Measurements from ENCODE around the gene CCDC154.
"Not testable (repeated sequence)": the region's sequence is repeated elsewhere in the genome, so short reads cannot be mapped to it uniquely, and the experiment has no call there.

Gene CCDC154

DNA sequence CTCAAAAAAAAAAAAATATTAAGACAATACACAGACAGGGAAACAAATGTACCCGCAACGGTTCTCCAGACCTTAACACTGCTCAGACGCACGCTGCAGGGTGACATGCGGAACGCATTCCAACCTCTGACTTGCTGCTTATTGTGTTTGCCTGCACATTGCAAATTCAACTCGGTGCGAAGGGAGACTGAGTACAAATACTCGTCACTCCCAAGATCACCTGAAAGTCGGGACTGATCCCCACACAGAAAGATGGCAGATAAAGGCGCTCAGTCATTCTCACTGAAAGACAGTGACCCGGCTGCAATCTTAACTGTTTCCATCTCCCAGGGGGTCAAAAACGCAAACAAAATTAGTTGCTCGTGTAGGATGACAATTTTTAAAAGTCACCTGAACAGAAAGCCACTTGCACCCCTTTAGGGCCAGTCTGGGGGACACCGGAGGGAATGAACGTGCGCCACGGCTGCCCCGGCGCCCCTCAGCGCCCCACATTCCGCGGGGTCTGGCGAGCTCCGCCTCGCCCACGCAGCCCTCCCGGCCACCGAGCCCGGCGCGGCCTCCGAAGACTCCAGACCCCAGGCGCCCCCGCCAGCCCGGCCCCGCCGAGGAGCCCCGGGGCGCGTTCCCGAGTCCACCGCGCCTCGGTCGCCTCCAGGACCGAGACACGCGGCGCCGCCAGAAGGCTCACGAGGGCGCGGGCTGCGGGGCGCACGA, 29.9 kb upstream of the CCDC154 start:
- no peak for DNase-seq

GRCh38 chr16:1472974-1473373, 28.6 kb upstream of the CCDC154 start:
- DNase-seq: no peak

DNA sequence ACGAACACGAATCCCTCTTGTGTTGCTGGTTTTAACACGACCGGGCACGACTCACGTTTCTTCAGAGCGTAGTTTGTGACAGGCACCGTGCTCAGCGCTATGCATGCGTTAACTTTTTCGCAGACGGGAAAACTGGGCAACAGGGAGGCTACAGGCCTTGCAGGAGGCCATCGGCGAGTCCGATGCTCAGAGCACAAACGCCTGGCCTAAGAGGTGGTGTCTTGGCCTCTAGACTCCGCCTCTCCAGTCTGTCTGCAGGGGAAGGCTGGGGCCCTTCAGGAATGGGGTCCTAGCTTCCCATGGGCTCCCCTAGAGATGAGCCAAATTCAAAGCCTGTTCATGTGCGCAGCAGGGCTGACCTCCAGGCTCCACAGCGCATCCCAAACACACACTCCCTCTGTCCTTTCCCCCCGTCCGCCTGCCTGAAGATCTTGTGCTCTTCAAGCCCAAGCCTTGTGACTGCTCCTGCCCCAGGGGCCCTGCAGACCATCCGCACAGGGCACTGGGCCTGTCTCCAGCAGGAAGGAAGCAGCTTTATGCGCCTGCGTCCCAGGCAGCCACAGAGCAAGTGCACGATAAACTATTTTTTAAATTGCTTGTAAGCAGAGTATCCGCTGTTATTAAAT, 27.3 kb upstream of the CCDC154 start:
- no peak for DNase-seq

GRCh38 chr16:1470481-1471251, 26.3 kb upstream of the CCDC154 start:
- no peak for DNase-seq

DNA sequence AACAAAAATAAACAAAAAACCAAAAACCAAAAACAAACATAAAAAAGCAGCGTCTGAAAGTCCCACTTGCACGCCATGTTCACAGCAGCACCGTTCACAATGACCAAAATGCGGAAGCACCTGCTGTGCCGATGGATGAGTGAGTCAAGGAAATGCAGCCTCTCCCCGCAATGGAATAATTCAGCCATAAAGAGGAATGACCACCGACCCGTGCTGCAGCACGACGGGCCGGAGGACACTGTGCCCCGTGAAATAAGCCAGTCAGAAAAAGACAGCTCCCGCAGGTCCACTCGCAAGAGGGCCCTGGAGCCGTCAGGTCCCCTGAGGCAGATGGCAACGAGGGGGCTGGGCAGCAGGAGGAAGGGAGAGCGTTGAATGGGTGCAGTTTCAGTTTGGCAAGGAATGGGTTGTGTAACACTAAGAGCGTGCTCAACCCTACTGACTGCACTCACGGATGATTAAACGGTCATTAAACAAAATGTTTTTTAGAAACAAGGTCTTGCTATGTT, 25.4 kb upstream of the CCDC154 start:
- DNase-seq: no peak

DNA sequence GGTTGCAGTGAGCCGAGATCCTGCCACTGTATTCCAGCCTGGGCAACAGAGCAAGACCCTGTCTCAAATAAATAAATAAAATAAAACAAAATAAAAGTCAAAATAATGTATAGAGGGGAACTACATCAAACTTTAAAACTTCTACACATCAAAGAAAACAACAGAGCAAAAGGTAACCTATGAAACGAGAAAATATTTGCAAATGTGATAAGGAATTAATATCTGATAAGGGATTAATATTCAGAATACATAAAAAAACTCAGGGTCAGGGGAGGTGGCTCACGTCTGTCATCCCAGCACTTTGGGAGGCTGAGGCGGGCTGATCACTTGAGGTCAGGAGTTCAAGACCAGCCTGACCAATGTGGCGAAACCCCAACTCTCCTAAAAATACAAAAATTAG, 24.8 kb upstream of the CCDC154 start:
- not testable (repeated sequence) for DNase-seq

DNA sequence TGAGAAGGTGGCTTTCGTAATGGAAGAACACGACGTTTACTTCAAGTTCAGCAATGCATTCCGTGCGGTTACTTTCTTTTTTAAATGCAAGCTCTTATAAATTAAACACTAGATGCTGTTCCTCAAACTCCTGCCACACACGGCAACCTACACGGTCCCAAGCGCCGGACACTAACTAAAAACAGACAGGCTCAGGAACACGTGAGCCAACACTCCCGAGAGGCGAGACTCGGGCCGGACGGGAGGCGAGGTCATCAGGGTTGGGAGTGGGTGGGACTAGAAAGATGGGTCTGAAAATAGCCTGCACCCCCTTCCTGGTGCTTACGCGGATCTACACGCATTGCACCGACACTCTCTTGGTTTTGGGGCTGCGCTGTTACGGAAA, 24.1 kb upstream of the CCDC154 start:
- no peak for DNase-seq

GRCh38 chr16:1466968-1467521, 22.7 kb upstream of the CCDC154 start:
- no peak for DNase-seq

GRCh38 chr16:1466054-1466453, 21.7 kb upstream of the CCDC154 start:
- DNase-seq: no peak

DNA sequence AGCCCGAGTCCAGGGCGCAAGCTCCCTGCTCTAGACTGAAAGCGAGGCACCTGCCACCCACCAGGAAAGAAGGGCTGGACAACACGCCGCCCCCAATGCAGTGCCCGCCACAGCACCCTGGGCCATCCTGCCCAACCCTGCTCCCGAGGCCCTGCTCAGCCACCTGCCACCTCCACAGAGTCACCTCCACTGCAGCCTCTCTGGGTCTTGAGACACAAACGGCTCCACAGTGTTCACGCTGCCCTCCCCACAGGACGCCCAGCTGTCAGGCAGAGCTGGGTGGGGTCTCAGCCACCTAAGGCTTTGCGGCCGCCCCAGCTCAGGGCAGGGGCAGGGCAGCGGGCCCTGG, 21.2 kb upstream of the CCDC154 start:
- DNase-seq: no peak

DNA sequence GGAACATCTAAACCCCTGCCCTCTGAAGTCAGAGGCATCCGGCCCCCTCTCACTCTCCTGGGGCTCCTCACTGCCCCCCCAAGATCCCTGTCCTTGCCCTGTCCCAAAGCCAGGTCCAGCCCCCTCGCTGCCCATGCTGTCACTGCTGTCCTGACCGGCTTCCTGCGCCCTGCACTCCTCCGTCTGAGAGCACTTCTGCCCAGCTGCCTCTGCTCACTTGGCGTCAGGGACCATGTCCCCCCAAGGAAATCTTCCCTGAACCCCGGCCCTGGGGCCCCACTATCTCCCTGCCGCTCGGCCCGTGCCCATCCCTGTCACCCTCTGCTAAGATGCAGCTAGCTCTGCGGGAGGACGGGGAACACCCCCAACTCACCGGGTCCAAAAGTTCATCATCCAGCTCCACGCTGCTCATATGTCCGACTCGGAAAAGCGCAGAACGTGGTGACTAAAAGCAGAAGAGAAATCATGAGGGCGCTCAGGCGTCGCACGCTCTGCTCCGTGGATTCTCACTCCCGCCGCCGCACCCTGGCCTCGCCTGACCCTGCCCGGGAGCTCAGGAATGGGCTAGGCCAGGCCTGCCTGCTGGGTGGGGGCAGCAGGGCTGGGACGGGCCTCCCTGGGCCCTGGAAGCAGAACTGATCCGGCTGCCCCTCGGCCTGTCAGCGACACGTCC, 20.7 kb upstream of the CCDC154 start:
- no peak for DNase-seq

DNA sequence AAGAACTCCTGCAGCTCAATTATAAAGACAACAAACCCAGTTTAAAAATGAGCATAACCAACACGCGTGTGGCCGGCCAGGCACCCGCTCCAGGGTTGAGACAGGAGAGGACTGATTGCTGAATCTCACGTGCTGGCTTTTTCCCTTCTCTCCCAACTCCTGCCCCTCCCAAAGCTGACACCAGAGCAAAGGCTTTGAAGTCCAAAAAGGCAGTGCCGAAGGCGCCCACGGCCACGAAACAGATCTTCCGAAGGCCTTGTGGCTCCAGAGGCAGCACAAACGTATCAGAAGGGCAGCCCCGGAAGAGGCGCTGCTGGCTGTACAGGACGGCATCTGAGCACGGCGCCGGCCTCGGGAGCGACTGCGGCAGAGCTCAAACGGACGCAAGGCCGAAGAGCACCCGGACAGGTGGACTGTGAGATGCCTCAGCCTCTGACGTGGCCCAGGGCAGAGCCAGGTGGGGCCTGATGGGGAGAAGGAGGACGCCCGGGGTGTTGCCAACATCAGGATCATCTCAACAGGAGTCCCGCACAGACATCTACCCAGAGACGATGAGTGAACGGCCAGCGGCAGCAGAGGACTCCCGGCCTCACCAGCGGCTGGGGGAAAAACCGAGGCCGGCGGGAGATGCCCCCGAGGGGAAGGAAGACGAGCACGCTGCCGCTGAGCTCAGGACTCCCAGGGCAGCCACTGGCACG, 20.0 kb upstream of the CCDC154 start:
- no peak for DNase-seq

DNA sequence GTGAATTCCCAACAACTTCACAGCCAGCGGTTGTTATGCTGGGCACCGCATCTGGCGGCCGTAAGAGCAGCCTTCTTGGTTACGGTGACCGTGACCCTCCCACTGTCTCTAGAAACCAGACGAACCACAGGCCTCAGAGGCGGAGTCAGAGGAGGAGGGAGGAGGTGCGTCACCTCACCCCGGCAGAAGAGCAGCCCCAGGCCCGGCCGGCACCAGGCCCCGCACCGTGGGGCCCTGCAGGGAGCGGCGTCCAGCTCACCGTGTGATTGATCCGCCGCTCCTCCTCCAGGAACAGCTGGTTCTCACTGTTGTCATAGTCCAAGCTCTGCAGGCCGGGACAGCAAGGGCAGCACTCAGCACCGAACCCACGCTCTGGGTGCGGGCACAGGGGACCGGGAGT, 16.8 kb upstream of the CCDC154 start:
- DNase-seq: no peak

GRCh38 chr16:1460602-1461138, 16.3 kb upstream of the CCDC154 start:
- no peak for DNase-seq

GRCh38 chr16:1459967-1460366, 15.6 kb upstream of the CCDC154 start:
- DNase-seq: no peak

GRCh38 chr16:1458977-1459341, 14.6 kb upstream of the CCDC154 start:
- DNase-seq: no peak

GRCh38 chr16:1458336-1458976, 14.1 kb upstream of the CCDC154 start:
- no peak for DNase-seq

DNA sequence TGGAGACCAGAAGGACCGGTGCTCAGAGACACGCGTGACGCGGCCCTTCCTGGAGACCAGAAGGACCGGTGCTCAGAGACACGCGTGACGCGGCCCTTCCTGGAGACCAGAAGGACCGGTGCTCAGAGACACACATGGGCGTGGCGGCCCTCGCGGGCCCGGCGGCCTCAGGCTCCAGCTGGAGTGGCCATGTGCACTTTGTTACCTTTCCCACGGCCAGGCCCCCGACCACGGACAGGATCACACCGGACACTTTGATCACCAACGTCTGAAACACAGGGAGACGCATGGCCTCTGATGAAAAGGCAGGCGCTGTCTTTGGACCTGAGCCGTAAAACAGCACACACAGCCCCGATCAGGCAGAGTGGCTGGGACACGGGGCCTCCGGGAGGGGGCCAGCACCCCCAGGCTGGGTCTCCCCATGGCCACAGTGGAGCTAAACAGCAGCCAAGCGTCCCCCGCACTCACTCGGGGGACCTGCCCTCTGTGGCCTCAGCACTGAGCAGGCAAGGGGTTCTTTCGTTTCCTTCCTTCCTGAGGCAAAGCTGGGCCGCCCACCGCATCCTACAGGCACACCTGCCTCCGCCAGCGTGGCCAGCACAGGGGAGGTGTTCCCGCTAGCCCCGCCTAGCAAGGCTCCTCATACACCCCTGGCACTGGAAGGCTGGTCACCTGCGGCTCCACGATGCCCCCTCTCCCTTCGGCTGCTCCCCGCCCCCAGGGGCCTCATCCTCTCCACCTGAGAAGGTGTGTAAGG, 13.3 kb upstream of the CCDC154 start:
- DNase-seq: no peak

DNA sequence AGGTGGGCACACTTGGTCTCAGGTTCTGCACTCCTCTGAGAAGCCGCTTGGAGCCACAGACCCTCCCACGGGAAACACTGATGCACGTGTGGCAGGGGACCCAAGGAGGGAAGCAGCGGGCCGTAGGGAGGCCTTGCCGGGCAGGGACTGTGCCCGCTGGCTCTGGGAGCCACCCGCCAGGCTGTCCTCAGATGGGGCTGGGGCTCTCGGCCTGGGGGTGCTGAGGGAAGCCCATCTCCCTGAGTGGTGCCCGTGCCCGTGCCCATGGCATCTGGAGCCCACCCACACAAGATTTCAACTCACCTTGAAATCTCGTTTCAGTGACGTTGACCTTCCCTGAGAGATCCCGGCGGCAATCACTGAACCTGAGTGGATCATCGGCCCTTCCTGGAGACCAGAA, 12.6 kb upstream of the CCDC154 start:
- DNase-seq: no peak

GRCh38 chr16:1455190-1456171, 11.1 kb upstream of the CCDC154 start:
- no peak for DNase-seq
